GM21390 (cell line): Measurements from ENCODE around the gene APBA1.
"Not testable (repeated sequence)": the region's sequence is repeated elsewhere in the genome, so short reads cannot be mapped to it uniquely, and the experiment has no call there.

ENCODE experiments used
- ATAC-seq: cut with Tn5 transposase; IDR thresholded peaks from one replicate; pipeline ENCODE4 v1.9.1; 2021; ENCODE audit not compliant: unreplicated experiment

Gene APBA1

GRCh38 chr9:69420611-69421270 lies 251.4 kb downstream of the APBA1 start:
- no peak for ATAC-seq

DNA sequence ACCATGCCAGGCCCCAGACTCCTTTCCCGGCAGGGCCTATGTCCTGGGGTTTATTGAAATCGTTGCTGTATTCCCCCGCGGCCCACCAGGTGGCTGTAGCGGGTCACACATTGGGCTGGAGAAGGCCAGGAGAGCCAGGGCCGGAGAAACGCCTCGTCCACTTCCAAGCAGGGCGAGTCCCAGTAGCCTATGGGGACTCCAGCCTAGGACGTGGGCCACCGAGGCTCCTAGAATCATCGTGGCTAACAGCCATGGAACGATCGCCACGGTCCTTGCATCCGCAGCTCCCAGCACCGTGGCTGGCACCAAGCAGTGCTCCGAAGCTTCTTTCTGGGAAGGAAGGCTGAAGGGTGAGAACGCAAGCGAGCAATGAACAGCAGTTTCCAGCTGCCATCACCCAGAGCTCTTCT lies 259.4 kb downstream of the APBA1 start:
- no peak for ATAC-seq

GRCh38 chr9:69411931-69412740 lies 260.0 kb downstream of the APBA1 start:
- ATAC-seq = no peak

DNA sequence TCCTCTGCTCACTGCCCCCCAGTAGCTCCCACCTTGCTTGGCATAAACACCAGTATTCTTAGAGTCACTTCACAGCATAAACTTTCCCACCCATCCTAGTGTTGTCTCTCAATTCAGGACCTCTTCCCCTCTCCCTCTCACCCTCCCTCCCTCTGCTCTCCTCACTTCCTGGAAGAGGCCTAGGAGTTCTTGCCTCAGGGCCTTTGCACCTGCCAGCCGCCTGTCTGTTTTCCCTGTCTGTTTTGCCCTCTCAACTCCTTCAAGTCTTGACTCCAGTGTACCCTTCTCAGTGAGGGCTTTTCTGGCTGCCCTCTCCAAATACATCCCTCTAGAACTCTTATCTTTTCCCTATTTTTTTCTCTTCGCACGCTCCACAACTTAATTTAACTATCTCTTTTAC lies 260.9 kb downstream of the APBA1 start:
- ATAC-seq = no peak

- ATAC-seq = not testable (repeated sequence)
Measured at GRCh38 chr9:69409936-69410335, 262.2 kb downstream of the APBA1 start.

DNA sequence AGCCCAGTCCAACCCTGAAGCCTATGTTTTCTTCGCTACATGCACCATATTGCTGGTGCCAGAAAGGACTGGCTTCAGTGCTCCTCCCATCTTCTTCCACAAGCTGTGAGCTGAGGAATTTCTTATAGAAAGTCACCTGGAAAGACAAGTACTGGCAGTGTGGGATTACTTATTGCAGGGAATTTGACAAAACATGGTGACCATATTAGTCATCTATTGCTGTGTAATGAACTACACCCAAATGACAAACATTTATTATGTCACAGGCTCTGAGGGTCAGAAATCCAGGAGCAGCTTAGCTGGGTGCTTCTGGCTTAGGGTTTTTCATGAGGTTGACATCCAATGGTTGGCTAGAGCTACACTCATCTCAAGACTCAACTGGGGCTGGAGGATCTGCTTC lies 271.7 kb downstream of the APBA1 start:
- ATAC-seq = no peak

DNA sequence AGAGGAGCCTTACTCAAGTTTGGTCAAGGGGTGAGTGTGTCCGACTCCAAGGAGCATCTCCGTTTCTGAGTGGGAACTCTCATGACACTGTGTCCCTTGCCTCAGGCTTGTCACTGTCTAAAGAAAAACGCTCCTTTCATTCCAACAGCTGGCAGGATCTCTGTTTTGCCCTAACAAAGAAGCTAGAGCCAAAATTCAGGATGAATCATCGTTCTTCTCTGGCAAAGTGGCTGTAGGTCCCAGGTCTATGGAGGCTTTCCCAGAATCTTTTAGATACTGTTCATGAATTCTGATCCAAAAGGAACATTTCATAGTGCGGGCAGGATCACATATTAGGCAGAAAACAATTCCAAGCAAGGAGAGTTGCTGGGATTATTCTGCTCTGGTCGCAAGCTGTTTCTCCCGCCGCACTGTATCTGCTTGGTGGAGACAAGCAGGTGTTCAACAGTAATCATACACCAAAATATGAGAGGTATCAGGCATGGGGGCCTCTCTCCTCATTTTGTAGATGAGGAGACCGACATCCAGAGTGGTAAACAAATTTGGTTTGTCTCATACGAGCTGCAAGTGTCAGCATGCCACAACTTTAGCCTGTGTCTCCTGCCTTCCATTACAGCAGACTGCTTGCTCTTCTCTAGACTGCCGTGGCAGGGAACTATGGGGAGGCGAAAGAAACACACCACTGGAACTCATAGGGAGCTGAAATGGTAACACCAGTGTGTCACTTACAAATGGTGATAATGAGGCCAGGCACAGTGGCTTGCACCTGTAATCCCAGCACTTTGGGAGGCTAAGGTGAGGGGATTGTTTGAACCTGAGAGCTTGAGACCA lies 274.6 kb downstream of the APBA1 start:
- no peak for ATAC-seq

GRCh38 chr9:69396759-69397158 lies 275.4 kb downstream of the APBA1 start:
- ATAC-seq = no peak

DNA sequence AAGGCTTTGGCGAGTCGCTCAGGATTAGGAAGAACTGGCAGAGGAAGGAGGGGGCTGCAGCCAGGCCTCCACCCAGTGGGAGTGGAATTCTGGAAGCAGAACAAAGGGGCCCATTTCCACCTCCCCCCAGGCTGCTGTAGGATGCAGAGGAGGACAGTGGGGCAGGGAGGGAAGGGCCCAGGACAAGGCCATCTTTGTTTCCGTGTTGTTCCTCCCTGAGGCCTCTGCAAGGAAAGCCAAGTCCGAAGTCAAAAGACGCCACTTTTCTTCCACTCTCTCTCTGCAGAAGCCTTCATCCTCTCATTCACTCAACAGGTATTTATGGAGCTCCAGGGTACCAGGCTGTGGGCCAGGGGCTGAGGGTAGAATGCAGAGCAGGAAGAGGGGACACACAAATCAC lies 276.5 kb downstream of the APBA1 start:
- ATAC-seq = no peak

DNA sequence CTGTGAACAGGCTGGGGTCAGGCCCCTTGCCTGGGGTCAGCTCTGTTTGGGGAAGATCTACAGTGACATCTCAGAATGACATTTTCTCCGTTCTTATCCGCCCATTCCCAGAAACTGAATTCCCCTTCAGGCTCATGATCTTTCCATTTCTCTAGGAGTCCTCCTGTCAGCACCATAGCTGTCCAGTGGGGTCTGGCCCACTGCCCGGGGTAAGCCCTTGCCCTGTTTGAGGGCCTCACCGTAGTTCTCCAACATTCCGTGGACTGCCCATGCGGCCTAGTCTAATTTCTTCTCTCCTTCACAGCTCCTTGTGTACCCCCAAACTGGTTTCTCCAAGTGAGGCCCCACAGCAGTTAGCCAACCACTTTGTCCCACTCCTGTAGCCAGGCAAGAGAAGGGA lies 278.7 kb downstream of the APBA1 start:
- ATAC-seq = no peak

DNA sequence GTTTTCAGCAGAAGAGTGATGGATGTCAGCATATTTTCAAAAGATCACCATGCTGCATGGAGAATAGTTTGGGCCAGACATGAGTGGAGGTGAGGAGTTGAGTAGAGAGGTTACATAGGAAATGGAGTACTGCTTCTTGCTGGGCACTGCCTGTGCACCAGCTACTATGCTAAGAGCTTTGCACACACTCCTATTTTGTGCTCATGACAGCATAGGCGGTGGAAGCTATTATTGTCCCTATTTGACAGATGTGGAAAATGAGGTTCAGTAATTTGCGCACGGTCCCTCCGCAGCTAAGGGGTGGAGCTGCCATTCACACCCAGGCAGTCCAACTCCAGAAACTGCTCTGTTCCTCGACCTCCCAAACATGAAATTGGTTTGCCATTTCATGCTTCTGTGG lies 279.3 kb downstream of the APBA1 start:
- ATAC-seq = no peak

DNA sequence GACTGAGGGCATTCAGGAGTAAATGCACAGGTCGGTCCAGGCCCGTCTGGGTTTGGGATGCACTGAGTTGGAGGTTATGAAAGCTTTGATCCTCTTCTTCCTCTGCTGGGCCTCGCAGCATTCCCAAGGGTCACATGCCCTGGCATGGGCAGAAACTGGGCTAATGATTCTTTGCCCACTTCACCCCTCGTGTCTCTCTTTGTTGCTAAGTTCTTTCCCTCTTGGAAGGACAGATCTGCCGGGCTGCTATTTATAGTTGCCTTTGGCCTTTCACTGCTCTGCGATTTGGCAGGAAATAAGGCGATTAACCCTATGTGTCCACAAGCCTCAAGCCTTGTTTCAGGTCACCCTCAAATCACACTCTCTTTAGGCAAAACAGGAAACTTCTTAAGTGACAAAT lies 280.2 kb downstream of the APBA1 start:
- no peak for ATAC-seq

- no peak for ATAC-seq
Measured at GRCh38 chr9:69391487-69391886, 280.7 kb downstream of the APBA1 start.

DNA sequence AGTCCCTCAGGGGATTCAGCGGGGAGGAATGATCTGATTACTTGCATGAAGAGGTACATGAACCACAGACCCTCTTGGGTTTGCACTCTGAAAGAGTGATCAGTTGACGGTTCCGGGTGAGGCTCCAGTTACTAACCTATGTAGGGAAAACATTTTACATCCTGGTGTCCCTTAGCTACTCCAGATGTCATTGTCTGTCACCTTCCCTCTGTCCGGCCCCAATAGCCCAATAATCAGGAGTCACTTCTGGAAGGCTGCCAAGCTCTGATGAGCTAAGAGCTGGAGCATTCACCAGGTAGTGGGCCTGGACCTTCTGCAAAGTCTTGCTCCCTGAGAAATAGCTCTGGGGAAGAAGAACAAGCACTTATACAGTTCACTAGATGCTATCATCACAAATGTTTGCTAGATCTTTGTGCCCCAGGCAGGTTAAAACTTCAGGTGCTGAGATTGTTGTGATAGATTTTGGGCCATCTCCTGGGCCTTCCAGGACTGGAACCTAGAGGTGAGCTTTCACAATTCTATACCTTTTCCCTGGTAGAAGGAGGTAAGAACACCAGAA lies 282.7 kb downstream of the APBA1 start:
- ATAC-seq = no peak

DNA sequence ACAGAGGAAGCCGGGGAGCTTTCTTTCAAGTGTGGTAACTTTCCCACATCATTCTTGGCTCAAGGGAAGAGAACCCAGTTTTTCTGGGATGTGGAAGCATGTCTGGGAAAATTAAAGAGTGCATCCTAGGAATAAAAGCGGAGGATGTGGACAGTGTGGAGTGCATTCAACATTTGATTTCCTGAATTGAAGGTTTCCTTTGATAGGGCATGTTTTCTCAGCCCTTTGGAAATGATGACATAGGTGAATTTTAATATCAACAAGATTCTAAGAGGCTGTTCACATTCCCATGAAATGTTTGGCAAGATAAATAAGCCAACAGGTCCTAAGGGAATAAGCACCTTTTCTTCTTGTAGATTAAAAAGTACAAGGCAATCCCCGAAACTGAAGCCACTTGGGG lies 283.6 kb downstream of the APBA1 start:
- ATAC-seq = no peak

DNA sequence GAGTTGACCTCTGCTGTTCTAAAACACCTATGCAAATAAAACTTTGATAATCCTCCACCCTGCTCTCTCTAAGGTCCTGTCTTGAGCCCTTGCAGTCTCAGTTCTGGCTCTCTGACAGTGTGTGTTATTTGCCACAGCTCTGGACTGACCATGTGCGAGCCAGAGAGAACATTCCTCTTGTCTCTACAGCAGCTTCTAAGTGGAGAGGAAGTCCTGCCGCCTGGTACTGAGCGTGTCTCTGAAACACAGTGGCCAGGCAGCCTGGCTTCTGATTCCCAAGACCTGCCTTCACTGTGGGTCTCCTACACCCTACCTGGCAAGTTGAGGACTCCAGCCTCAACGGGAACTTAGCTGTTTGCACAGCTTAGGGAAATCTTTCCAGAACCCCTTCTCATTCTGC lies 285.5 kb downstream of the APBA1 start:
- no peak for ATAC-seq

- no peak for ATAC-seq
Measured at GRCh38 chr9:69385581-69386033, 286.6 kb downstream of the APBA1 start.

GRCh38 chr9:69382135-69382534 lies 290.0 kb downstream of the APBA1 start:
- ATAC-seq = no peak

DNA sequence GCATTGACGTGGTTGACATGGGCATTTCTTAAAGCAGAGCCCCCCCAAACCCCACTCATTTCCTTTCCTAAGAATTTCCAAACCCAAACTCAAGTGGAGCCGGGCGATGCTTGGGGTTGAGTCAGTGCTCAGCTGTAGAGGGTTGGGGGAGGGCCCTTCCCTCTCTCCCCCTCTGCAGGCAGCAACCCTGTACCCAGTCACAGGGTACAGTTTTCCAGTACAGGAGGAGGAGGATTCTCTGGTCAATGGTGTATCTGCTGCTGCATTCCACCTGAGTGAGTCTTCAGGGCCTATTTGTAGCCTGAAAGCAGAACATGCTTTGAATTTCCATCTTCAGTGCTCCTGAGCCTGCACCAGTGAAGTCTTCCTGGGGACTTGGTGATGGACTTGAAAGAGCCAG lies 291.4 kb downstream of the APBA1 start:
- ATAC-seq = no peak

DNA sequence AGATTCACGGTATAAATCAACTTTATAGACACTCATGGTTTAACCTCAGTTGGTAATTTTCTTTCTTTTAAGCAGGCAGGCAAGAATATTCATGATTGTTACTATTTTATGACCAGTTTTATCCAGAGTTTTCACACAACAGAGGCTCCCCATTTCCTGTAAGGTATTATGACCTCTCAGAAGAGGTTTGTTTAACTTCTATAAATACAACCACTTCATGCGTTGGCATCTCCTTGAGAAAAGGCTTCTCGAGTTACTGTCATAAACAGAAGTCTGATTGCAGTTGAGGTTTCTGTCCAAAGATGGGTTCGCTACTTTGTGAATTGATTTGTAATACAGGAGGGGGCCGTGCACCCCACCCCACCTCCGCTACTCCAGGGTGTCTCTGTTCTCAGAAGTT lies 291.9 kb downstream of the APBA1 start:
- ATAC-seq = no peak

- no peak for ATAC-seq
Measured at GRCh38 chr9:69379270-69379982, 292.7 kb downstream of the APBA1 start.
